HepG2 (cell line): ENCODE measurements around the gene NCBP1. TPM values are rescaled to one million over a fixed set of nuclear protein-coding genes. Genes with fewer than 3 reads are reported as not detected.

ENCODE experiments used
- ATF7-NPFF ChIP-seq: sonication (generic); formaldehyde crosslinking; IDR thresholded peaks from 2 replicates; pipeline ENCODE4 v1.8.1; 2023; ENCODE audit warnings: mild to moderate bottlenecking, low read depth, missing genetic modification reagents, moderate library complexity
- FOSL2 ChIP-seq: sonication (generic); formaldehyde crosslinking; IDR thresholded peaks from 2 replicates; pipeline ENCODE4 v1.4.0; 2020; ENCODE audit warnings: missing genetic modification reagents
- FOXP1 ChIP-seq, 2 experiments: fragments of 450-650 bp in 1 of 2; IDR thresholded peaks; 2 replicates each; pipeline ENCODE4 v1.6.1; 2017 to 2018; ENCODE audit warnings: antibody characterized with exemption in 1 of 2
- LBX2 ChIP-seq: sonication (generic); formaldehyde crosslinking; IDR thresholded peaks from 2 replicates; pipeline ENCODE4 v1.5.0; 2020; ENCODE audit warnings: missing genetic modification reagents, mild to moderate bottlenecking, borderline replicate concordance
- RARA ChIP-seq: IDR thresholded peaks from 2 replicates; pipeline ENCODE4 v1.6.1; 2016; ENCODE audit warnings: missing genetic modification reagents, missing compliant biosample characterization
- RBM22 ChIP-seq: fragments of 200-400 bp; formaldehyde crosslinking; optimal IDR thresholded peaks from 2 replicates; pipeline ENCODE3; 2017; ENCODE audit warnings: mild to moderate bottlenecking, low read length, moderate library complexity
- SMC3 ChIP-seq: IDR thresholded peaks from 2 replicates; pipeline ENCODE4 v1.6.1; 2011; ENCODE audit warnings: low read length, improper control_type of control experiment
- STAT5B ChIP-seq: sonication (generic); formaldehyde crosslinking; IDR thresholded peaks from 2 replicates; pipeline ENCODE4 v1.4.0; 2020; ENCODE audit warnings: missing genetic modification reagents
- ZBTB2 ChIP-seq: sonication (generic); formaldehyde crosslinking; IDR thresholded peaks from 2 replicates; pipeline ENCODE4 v1.8.0; 2022; ENCODE audit warnings: low read depth, missing genetic modification reagents
- ZFP91 ChIP-seq: sonication (generic); formaldehyde crosslinking; IDR thresholded peaks from 2 replicates; pipeline ENCODE4 v1.9.0; 2022; ENCODE audit warnings: missing genetic modification reagents, mild to moderate bottlenecking, borderline replicate concordance
- ZNF160 ChIP-seq: sonication (generic); formaldehyde crosslinking; IDR thresholded peaks from 2 replicates; pipeline ENCODE4 v1.8.0; 2022; ENCODE audit warnings: mild to moderate bottlenecking, inconsistent platforms, missing genetic modification reagents
- ZNF512B ChIP-seq: sonication (generic); formaldehyde crosslinking; IDR thresholded peaks from 2 replicates; pipeline ENCODE4 v1.5.1; 2020; ENCODE audit warnings: missing genetic modification reagents, mild to moderate bottlenecking, borderline replicate concordance
- ZNF639 ChIP-seq: conservative IDR thresholded peaks from 2 replicates; pipeline ENCODE4 v1.6.1; 2018; ENCODE audit warnings: missing genetic modification reagents
- ZNF687 ChIP-seq: sonication (generic); formaldehyde crosslinking; IDR thresholded peaks from 2 replicates; pipeline ENCODE4 v1.5.1; 2020; ENCODE audit warnings: mild to moderate bottlenecking, missing genetic modification reagents, moderate library complexity
- ZNF766 ChIP-seq: sonication (generic); formaldehyde crosslinking; IDR thresholded peaks from 2 replicates; pipeline ENCODE4 v1.5.0; 2020; ENCODE audit warnings: missing genetic modification reagents, borderline replicate concordance
- ZNF792 ChIP-seq: IDR thresholded peaks from 2 replicates; pipeline ENCODE4 v1.6.1; 2016
- polyA plus RNA-seq, 8 experiments: library from polyadenylated mRNA; depleted of rRNA in 3 of 8; stranded (reverse) in 7 of 8; unstranded in 1 of 8; fragments of >200 nt; fragmentation: Illumina TruSeq in 4 of 8; extraction: Trizol in 4 of 8; gene quantifications; 2 replicates each; pipeline versions ENCODE4 v1.2.1 to v1.2.3, GENCODE V29; 2011 to 2016; ENCODE audit warnings: low read depth in 4 of 8, missing spikeins in 1 of 8, mixed read lengths in 1 of 8; ENCODE audit not compliant: insufficient read depth in 1 of 8
- total RNA-seq, 5 experiments: library from RNA; depleted of rRNA; stranded (reverse); fragments of >200 nt; fragmentation: Illumina TruSeq; extraction: Trizol; gene quantifications; 2 replicates each; pipeline ENCODE4 v1.2.3, GENCODE V29; 2016; ENCODE audit warnings: low read depth in 1 of 5

NCBP1 gene
- total and polyA plus RNA-seq, 2 of the 13 experiments (the other 11 are each of a cell fraction or from before 2014, with no cell fraction given) = 13.3 to 40.2 TPM

- TF ChIP-seq ZNF687 (CRISPR knock-in tag) (peak; percentile 95), ZBTB2 (CRISPR knock-in tag) (peak; percentile 33; the same call in 1 of the 2 replicates), ZNF792 (CRISPR knock-in tag) (no peak; the same call in 1 of the 2 replicates), LBX2 (CRISPR knock-in tag) (peak; percentile 47; the same call in 1 of the 2 replicates), SMC3 (no peak), ZNF639 (peak; percentile 67; the same call in 1 of the 2 replicates), RBM22 (no peak), ZNF766 (no peak), ZNF160 (no peak; the same call in 1 of the 2 replicates), ZFP91 (peak; percentile 93; the same call in 1 of the 2 replicates), ZNF512B (CRISPR knock-in tag) (no peak), RARA (CRISPR knock-in tag) (no peak; the same call in 1 of the 2 replicates), ATF7-NPFF (CRISPR knock-in tag) (peak; percentile 73), STAT5B (no peak), FOSL2 (CRISPR knock-in tag) (peak; percentile 10; the same call in 1 of the 2 replicates), FOXP1 (IDR thresholded peaks at IDR 0.05) (no peak), FOXP1 (CRISPR knock-in tag; IDR thresholded peaks at IDR 0.05) (no peak)
Observed at GRCh38 chr9:97696803-97697601, 63.4 kb downstream of the NCBP1 start, which contains the start of gene XPA (continued).
